ENCODE measurements around the gene ANKRD53.

ANKRD53 gene, protein sequence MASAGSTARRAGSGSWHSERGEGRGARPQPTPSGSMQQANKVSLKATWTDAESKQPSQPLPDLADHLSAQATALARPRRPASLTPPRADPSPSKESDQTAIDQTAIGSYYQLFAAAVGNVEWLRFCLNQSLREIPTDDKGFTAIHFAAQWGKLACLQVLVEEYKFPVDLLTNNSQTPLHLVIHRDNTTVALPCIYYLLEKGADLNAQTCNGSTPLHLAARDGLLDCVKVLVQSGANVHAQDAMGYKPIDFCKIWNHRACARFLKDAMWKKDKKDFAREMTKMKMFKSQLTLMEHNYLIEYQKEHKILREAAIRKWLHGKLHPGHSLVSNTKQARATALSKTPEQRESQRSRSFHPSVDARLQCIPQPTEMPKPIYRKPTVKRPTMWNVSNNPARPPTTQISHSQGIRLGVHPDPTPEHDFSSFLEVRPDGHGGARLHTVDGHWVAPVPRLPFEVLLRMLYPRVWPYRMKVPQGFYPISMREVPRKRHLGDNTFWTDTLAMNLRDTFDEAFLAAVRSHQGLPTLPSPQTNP

DNA sequence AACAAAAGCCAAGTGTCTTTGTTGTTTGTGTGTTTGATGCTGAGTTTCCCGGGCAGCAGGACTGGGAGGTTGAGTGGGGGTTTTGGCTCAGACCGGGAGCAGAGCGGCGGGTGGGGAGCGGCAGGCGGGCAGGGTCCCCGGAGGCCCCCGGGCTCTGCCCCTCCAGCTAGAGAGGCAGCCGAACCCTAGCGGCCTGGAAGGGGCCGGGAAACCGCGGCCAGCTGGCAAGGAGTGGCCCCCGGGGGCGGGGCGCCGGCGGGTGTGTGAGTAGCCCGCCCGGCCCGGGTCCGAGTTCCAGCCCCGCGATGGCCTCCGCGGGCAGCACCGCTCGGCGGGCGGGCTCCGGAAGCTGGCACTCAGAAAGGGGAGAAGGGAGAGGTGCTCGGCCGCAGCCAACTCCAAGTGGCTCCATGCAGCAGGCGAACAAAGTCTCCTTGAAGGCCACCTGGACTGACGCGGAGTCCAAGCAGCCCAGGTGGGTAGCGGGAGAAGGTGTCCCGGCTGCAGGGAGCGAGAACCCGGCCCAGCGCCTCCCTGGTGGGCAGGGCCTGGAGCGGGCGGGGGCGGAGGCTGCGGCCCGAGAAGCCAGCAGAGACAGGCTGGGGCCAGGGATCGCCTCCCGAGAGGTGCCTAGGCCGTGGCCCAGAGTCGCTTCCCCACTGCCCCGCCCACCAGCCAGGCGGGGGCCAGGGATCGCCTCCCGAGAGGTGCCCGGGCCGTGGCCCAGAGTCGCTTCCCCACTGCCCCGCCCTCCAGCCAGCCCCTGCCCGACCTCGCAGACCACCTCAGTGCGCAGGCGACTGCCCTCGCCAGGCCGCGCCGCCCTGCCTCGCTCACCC, at the start of gene ANKRD53:
Gene ANKRD53, plus strand, starts transcription at position 290 of the 839 bp plus-strand sequence. Its CDS starts 16 bp downstream, at position 306.
- POLR2A ChIA-PET (ENCODE audit: low non-redundant PET) = no interaction called here
- CTCF ChIA-PET = interaction anchor here (0.7 to 2.8 kb wide), 2 partner anchors 13 to 107 kb away, joined by 3 to 18 read pairs; no protein-coding TSS in a partner anchor
- peak within 1 kb of the TSS; percentile 80 for H3K27ac ChIP-seq
- TF ChIP-seq, protein P1, sequence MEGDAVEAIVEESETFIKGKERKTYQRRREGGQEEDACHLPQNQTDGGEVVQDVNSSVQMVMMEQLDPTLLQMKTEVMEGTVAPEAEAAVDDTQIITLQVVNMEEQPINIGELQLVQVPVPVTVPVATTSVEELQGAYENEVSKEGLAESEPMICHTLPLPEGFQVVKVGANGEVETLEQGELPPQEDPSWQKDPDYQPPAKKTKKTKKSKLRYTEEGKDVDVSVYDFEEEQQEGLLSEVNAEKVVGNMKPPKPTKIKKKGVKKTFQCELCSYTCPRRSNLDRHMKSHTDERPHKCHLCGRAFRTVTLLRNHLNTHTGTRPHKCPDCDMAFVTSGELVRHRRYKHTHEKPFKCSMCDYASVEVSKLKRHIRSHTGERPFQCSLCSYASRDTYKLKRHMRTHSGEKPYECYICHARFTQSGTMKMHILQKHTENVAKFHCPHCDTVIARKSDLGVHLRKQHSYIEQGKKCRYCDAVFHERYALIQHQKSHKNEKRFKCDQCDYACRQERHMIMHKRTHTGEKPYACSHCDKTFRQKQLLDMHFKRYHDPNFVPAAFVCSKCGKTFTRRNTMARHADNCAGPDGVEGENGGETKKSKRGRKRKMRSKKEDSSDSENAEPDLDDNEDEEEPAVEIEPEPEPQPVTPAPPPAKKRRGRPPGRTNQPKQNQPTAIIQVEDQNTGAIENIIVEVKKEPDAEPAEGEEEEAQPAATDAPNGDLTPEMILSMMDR (conservative IDR thresholded peaks at IDR 0.05; ENCODE audit: low read depth) = no peak
- no peak for DNase-seq (ENCODE audit: low spot score)

DNA sequence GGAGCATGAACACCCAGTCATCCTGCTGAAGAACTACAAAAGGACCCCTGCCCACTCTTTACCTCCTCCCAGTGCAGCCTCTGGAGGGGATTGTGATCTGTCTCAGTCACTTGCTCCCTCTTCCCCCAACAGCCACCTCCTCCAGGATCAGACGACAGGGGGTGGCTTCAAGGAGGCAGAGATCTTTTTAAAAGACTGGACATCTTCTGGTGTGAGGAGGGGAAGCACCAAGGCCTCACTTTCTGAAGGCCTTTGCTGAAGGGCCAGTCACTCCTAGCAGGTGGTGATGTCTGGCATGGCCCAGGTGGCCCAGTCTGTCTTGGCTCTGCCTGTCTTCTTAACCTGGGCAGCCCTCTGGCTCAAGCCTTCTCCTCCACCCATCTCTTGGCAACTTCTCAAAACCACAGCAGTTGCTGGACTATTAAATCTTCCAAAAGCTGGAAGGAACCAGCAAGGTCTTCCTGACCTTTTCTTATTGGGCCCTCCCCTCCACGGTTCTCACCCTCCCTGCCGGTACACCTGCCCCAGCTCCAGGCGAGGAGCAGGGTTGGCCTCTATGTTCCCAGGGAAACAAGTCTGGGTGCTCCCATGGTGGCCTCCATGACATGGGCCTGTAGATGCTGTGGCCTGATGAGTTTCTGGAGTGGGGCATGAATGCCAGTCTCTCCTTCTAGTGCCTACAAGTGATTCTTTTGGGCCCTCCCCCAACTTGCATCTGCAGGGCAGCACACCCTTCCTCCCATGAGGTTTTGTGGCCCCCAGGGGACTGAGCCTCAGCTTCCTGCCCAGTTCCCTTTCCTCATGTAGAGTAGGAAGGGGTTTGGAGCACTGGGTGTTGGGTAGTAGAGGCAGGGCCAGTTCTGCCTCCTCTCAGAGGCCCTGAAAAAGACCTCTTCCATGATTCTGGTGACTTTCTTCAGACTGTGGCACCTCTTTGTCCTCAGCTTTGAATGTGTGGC, 47.8 kb upstream of the ANKRD53 start:
- TF ChIP-seq, protein P1 (conservative IDR thresholded peaks at IDR 0.05; ENCODE audit: low read depth) = no peak
- no peak for DNase-seq (ENCODE audit: low spot score)
- CTCF ChIA-PET = no interaction called here
- no peak overlapping the region for H3K27ac ChIP-seq
- POLR2A ChIA-PET (ENCODE audit: low non-redundant PET) = no interaction called here

DNA sequence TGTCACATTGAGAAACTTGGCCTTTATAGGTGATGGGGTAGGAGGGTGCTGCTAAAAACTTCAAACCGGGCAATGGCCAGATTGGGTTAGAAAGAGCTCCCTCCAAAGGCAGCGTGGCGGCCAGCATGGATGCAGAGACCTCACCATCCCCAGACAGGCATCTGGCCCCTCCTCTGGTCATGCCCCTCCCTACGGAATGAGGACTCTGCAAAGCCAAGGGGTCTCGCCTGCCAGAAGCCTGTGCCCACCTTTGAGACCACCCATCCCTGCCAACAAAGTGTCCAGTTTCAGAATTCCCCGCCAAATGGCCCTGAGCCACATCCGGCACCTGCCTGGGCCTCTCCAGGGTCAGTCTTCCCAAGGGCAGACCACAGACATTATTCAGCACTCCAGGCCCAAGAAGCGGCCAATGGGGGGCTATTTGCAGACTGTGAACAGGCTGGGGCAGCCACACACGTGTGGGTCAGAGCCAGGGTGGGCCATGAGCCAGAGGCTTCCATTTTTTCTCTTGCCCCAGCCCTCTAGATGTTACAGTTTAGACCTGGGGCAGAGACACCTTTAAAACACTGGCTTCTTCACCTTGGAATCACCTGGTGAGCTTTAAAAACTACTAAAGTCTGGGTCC, 46.9 kb upstream of the ANKRD53 start:
- ChIA-PET CTCF (no interaction called here), POLR2A (ENCODE audit: low non-redundant PET) (no interaction called here)
- H3K27ac ChIP-seq = no peak overlapping the region
- TF ChIP-seq, protein P1 (conservative IDR thresholded peaks at IDR 0.05; ENCODE audit: low read depth) = no peak
- DNase-seq (ENCODE audit: low spot score) = no peak

DNA sequence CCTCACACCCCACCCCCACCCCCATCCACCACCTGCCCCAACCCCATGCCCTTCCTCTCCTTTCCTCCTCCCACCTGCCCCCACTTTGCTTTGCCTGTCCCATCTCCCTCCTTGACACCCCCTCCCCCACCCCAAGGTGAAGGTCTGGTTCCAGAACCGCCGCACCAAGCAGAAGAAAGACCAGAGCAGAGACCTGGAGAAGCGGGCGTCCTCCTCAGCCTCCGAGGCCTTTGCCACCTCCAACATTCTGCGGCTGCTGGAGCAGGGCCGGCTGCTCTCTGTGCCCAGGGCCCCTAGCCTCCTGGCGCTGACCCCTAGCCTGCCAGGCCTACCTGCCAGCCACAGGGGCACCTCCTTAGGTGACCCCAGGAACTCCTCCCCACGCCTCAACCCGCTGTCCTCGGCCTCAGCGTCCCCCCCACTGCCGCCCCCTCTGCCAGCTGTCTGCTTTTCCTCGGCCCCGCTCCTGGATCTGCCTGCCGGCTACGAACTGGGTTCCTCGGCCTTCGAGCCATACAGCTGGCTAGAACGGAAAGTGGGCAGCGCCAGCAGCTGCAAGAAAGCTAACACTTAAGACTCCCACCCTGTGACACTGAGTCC, 45.7 kb upstream of the ANKRD53 start:
- POLR2A ChIA-PET (ENCODE audit: low non-redundant PET) = no interaction called here
- TF ChIP-seq, protein P1 (conservative IDR thresholded peaks at IDR 0.05; ENCODE audit: low read depth) = no peak
- no peak for DNase-seq (ENCODE audit: low spot score)
- no peak overlapping the region for H3K27ac ChIP-seq
- CTCF ChIA-PET = interaction anchor here (1.3 kb wide), 1 partner anchor 62 kb away, joined by 3 read pairs; no protein-coding TSS in a partner anchor

DNA sequence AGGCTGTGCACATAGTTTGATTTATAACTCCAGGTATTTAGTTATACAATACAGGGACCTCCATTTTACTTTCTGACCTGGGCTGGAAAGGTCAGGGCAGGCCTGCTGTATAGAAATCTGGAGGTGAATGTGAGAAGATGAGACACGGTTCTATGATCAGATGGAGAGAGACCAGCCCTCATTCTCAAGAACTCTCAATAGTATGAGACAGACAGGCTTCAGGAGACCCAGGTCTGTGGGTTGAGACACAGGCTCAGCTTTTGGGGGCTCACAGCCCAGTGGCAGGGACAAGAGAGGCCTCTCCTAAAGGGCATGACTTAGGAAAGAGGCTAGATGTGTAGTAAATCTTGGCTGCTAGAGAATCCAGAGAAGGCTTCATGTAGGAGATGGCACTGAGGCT, 43.4 kb upstream of the ANKRD53 start:
- no peak for DNase-seq (ENCODE audit: low spot score)
- H3K27ac ChIP-seq = no peak overlapping the region
- ChIA-PET POLR2A (ENCODE audit: low non-redundant PET) (no interaction called here), CTCF (interaction anchor here (0.6 kb wide), 1 partner anchor 1371 kb away, joined by 3 read pairs; no protein-coding TSS in a partner anchor)
- TF ChIP-seq, protein P1 (conservative IDR thresholded peaks at IDR 0.05; ENCODE audit: low read depth) = no peak

All from RWPE1 (cell line).